Stimulated activated CD8-positive, alpha-beta memory T cell treated with anti-CD3 and anti-CD28 coated beads, Interleukin-2, amount 100 ng/mL, for 1 hour (primary cell): Measurements from ENCODE around the gene OPN1SW.
A peak's percentile ranks its signal among the peaks of the same experiment; 100 is the strongest.

Source experiments
- DNase-seq, 2 donors: peaks; one replicate each; pipeline ENCODE4 v3.0.0-alpha.2; 2020; ENCODE audit warnings: low read depth in 2 of 2

Gene OPN1SW

GRCh38 chr7:128758553-128758952, 17.0 kb downstream of the OPN1SW start:
- DNase-seq: no peak

DNA sequence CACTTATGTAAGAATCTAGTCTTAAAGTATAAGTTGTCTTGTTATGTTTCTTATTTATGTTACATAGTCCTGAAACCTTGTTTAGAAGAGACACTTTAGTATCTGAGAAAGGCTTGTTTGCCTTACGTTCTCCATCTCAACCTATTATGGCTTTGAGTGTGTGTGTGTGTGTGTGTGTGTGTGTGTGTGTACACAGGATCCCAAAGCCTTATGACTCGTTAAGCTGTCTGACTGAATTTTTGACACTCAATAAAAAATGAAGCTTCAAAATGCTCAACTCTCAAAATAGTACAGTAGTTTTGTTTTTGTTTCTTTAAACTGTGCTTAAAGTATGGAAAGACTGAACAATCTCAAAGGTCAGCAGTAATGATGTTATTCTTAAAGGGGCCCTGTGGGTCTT, 18.4 kb downstream of the OPN1SW start:
- DNase-seq: no peak

- no peak for DNase-seq
Measured at GRCh38 chr7:128755819-128756476, 19.6 kb downstream of the OPN1SW start.

DNA sequence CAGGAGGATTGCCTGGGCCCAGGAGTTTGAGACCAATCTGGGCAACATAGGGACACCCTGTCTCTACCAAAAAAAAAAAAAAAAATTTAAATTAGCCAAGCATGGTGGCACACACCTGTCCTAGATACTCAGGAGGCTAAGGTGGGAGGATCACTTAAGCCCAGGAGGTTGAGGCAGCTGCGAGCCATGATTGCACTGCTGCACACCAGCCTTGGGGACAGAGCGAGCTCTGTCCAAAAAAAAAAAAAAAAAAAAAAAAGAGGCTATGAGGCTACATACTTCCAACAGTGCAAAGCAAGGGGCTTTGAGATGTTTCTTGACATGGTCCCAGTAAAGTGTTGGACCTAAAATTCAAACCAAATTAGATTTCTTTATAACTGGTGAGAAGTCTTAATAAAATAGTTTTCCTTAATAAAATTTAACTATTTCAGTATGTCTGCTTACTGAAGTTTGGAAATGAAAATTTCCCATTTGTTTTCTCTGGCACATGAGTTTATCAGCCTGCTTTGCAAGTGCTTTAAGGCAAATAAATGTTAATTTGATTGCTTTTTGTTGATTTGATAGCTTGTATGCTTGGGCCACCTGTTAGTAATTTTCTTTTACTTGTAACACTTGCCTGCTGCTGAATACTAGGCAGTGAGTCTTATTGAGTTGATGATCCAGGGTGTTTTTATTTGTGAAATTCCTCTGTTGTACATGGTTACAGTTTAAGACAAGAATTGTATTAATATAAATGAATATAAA, 20.3 kb downstream of the OPN1SW start:
- DNase-seq: no peak

GRCh38 chr7:128752251-128752650, 23.3 kb downstream of the OPN1SW start:
- no peak for DNase-seq

DNA sequence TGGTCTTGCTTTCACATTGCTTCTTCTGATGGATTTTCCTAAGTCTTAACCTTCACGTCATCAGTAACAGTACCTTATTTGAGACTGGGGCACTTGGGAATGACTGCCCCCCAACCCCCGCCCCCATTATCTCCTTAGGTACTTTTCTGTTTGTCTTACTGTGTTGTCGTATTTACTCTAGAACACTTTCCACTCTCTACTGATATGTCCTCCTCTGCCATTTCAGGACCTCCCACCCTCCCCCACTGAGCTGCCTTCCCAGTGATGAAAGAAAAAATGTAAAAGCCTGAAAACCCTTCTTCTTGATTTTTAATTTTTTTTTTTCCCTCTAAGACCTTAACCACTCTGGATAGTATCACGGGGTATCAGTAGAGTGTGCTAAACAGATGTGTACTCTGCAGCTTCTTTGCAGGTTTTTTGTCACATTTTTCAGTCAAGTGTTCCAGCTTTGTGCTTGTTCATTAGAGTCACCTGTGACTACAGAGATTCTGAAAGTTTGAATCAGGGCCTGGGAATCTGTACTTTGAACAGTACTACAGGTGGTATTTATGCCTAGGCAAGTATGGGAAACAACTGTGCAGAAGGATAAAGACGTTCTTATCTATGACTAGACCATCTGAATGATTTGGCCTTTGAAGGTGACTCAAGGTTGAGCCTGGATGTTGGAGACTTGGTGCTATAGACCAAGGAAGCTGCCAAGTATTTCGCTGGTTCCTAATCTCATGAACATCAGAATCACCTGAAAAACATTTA, 28.1 kb downstream of the OPN1SW start:
- DNase-seq: no peak

DNA sequence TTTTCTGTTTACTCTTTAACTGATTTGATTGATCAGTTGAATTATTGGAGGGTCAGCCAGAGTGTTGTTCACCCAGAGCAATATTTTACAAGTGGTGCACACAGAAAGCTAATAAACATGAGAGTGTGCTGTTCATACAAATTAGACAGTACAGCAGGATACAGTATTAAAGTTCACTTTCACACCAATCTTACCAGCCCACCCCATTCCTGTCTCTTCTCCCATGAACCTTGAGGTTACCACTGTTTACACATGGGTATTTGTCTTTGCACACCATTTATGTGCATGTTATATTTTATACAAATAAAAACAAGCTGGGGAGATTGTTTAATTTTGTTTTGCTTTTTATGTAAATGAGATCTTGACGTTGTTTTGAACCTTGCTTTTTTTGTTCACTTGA, 29.9 kb downstream of the OPN1SW start:
- DNase-seq: no peak

DNA sequence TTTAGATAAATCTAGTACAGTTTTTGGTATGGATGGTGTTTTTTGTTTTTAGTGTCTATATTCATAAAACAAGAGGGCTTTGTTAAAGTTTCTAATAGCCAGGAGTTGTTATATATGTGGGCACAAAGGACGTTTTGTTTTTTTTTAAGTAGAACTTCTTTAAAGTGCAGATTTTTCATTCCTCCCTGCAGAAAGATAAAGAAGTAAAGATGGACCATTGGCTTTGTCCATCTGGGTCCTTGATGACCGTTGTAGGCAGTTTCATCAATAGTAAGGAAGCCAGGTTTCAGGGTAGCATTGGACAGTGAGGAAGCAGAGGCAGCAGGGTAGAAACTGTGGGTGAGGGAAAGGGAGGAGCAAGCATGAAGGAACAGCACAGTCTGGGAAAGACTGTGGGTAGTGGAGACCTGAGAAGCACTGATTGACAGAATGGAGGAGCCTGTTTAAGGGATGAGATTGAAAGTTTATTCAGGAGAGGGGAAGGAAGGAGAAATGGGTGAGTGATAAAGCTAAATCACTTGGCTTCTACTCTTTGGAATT, 31.2 kb downstream of the OPN1SW start:
- DNase-seq: no peak

DNA sequence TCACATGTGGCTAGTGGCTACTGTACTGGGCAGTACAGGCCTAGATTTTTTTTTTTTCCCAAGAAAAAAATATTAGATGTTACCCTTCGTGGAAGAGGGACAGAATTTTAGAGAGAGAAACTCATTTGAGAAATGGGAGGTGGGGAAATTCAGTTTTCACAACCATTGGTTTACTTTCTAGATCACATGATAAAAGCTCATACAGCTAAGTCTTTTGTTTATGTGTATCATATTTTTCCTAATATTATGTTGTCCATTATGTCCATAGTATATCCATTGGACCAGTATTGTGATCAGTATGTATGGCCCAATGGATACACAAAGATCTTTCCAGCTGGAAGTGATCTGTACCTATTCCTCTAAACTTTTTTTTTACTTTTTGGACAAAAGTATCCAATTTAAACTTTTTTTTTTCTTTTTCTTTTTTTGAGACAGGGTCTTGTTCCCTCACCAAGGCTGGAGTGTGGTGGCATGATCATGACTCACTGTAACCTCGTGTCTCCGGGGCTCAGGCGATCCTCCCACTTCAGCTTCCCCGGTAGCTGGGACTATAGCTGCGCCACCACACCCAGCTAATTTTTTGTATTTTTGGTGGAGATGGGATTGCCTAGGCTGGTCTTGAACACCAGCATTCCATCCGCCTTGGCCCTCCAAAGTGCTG, 32.4 kb downstream of the OPN1SW start:
- no peak for DNase-seq

- DNase-seq: no peak
Measured at GRCh38 chr7:128742206-128742605, 33.4 kb downstream of the OPN1SW start.

DNA sequence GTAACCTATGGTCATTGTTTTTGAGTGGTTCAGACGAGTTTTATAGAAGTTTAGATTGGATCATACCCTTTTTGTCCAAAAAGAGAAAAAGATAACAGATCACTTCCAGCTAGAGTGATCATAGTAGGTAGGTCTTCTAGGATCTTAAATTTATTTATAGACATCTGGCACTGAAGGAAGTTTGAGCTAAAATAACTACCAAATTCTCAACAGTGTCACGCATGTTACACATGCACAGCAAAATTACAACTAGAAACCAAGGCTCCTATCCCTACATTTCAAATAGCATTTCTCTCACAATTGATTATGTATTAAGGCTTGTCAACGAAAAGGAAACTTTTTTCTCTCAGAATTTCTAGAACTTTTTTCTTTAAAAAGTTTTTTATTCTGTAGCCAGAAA, 34.1 kb downstream of the OPN1SW start:
- DNase-seq: no peak

DNA sequence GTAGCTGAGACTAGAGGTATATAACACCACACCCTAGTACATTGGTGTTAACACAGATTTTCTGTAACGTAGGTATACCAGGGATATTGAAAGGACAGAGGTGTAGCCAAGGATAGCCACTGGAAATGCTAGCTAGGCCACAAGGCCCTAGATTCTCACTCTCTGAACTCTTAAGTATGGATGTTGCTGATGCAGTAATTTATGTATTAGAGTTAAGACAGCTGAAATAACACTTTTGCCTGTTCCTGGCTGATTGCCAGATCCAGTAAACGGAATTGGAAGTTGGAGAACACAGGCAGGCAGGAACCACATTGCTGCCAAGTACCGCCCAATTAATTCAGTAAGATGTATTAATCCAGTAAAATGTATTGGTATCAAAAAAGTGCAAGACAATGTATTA, 34.6 kb downstream of the OPN1SW start:
- DNase-seq: no peak

- DNase-seq: no peak
Measured at GRCh38 chr7:128739990-128740682, 35.5 kb downstream of the OPN1SW start.

DNA sequence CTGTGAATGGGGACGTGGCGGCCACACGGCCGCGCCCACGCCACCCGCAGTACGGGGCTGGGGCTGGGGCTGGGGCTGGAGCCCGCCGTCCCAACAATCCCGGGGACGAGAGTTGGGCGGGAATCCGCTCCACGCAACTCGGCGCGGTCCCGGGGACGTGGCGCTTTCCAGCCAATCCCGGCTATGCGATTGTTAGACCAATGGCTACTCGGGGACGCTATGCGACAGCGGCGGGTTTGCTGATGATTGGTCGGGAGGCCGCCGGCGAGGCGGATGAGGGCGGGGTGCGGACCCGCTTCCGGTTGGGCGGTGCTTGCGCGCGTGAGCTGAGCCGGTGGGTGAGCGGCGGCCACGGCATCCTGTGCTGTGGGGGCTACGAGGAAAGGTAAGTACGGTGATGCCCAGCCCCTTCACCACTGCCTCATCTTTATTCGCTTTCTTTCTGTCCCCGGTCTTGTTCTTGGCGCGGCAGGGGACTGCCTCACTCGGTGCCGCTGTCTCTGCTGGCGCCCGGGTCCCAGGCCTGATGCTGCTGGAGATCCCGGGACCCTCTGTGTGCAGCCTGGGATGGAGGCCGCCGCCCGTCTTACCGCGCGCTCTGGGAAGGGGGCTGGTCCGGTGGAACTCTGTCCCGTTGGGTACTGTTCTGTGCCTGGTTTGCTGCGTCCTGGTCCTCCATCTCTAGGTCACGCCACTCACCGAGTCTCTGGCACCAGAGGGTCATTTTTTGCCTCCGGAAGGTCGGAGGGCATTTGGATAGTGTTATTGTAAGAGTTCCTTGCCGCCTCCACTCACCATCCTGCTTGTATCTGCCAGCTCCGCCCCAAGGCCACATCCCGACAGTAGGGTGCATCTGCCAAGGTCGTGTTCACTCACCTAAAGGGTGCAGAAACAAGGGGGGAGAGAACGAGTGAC, 36.3 kb downstream of the OPN1SW start, which contains the start of gene CALU:
TSS of gene CALU (plus strand) at position 312 of the 915 bp plus-strand sequence. CDS start 9,225 bp downstream, outside the sequence.
- peak; percentile 86 to 89 for DNase-seq

GRCh38 chr7:128738570-128739047, 37.0 kb downstream of the OPN1SW start:
- no peak for DNase-seq

GRCh38 chr7:128737867-128738385, 37.7 kb downstream of the OPN1SW start:
- DNase-seq: no peak

DNA sequence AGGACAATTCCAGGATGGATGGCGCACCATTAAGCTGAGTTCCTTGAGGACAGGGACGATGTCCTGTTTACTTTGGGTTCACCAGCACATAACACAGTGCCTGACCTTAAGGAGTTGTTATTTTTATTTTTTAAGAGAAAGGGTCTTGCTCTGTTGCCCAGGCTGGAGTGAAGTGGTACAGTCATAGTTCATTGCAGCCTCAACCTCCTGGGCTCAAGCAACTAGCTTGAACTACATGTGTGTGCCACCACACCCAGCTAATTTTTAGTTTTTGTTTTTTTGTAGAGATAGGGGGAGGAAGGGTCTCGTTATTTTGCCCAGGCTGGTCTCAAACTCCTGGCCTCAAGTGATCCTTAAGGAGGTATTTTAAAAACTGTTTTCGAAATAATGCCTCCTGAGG, 38.2 kb downstream of the OPN1SW start:
- no peak for DNase-seq

- DNase-seq: no peak
Measured at GRCh38 chr7:128735436-128735835, 40.2 kb downstream of the OPN1SW start.

DNA sequence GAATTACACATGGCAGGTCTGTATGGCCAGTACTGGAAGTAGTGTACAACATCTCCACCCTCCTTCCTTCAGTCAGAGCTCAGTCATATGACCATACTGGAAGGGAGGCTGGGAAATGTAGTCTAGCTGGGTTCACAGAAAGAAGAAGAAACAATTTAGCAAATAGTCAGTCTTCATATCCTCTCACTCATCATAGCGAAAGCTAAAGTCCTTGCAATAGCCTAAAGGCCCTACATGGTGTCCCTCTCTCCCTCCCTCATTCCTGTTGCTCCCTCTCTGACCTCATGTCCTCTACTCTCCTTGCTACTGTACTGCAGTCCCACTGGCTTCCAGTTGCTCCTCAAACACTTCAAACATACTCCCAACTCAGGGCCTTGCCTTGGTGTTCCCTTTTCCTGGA, 40.7 kb downstream of the OPN1SW start:
- DNase-seq: no peak

- no peak for DNase-seq
Measured at GRCh38 chr7:128733278-128733645, 42.3 kb downstream of the OPN1SW start.
